Panc1 (cell line): ENCODE measurements around the gene PAWR. TPM values are rescaled to one million over a fixed set of nuclear protein-coding genes. Genes with fewer than 3 reads are reported as not detected.

Source experiments
- ATAC-seq: fragments of 200-7000 bp; cut with Tn5 transposase; 2 replicates; pipeline ENCODE4 v1.9.1; 2020; ENCODE audit warnings: mild to moderate bottlenecking, moderate library complexity
- BruUV-seq: library from RNA; stranded (reverse); fragments of 400-500 nt; replicated peaks from 2 replicates; lab custom pipeline; 2021; lab: Mats Ljungman, UMichigan
- CTCF ChIA-PET: fragments of 300-600 bp; sonication (Branson Sonifier 250); formaldehyde crosslinking; loops from one replicate; lab custom pipeline; 2022; ENCODE audit warnings: antibody characterized with exemption; lab: Charles Lee
- POLR2A ChIA-PET: fragments of 300-600 bp; sonication (Branson Sonifier 250); formaldehyde crosslinking; loops from one replicate; lab custom pipeline; 2022; ENCODE audit warnings: antibody characterized with exemption; lab: Charles Lee
- DNase-seq: peaks from one replicate; pipeline ENCODE4 v3.0.0-alpha.2; 2010; ENCODE audit warnings: low read depth, low spot score
- H3K27ac ChIP-seq: 2 replicates; pipeline ENCODE4 v1.5.1; 2011; ENCODE audit warnings: mild to moderate bottlenecking, low read length, inconsistent platforms
- H3K27me3 ChIP-seq: fragments of 200-500 bp; sonication (Bioruptor generic); 2 replicates; pipeline ENCODE4 v1.6.0; 2014; ENCODE audit warnings: low read length, inconsistent platforms; ENCODE audit not compliant: control insufficient read depth, insufficient read depth
- H3K36me3 ChIP-seq: fragments of 200-500 bp; sonication (Bioruptor generic); 2 replicates; pipeline ENCODE4 v1.5.1; 2014; ENCODE audit warnings: inconsistent platforms, mild to moderate bottlenecking, low read length, moderate library complexity; ENCODE audit not compliant: control insufficient read depth, insufficient read depth
- H3K4me1 ChIP-seq: 2 replicates; pipeline ENCODE4 v1.5.1; 2011; ENCODE audit warnings: inconsistent platforms, mild to moderate bottlenecking, low read length, moderate library complexity; ENCODE audit not compliant: control insufficient read depth, insufficient read depth
- H3K4me3 ChIP-seq, 2 experiments: 2 replicates each; pipeline ENCODE4 v1.5.1; 2011 to 2012; ENCODE audit warnings: low read depth in 2 of 2, low read length in 2 of 2, mild to moderate bottlenecking in 2 of 2, inconsistent platforms in 1 of 2, moderate library complexity in 1 of 2
- H3K9me3 ChIP-seq: fragments of 200-500 bp; sonication (Bioruptor generic); 2 replicates; pipeline ENCODE4 v1.5.1; 2014; ENCODE audit warnings: low read depth, mild to moderate bottlenecking, inconsistent platforms, low read length, moderate library complexity; ENCODE audit not compliant: control insufficient read depth, insufficient read depth
- CTCF ChIP-seq: fragments of 450-650 bp; IDR thresholded peaks from 2 replicates; pipeline ENCODE4 v1.5.1; 2017; ENCODE audit warnings: mild to moderate bottlenecking
- POLR2AphosphoS5 ChIP-seq: IDR thresholded peaks from 2 replicates; pipeline ENCODE4 v1.6.1; 2012; ENCODE audit warnings: mild to moderate bottlenecking, low read depth, low read length, moderate library complexity
- REST ChIP-seq, 2 experiments: IDR thresholded peaks; 2 replicates each; pipeline ENCODE4 v1.6.1; 2011 to 2012; ENCODE audit warnings: low read depth in 2 of 2, control low read depth in 1 of 2, low read length in 1 of 2, mild to moderate bottlenecking in 1 of 2, moderate library complexity in 1 of 2; ENCODE audit not compliant: insufficient read depth in 1 of 2
- SIN3A ChIP-seq: IDR thresholded peaks from 2 replicates; pipeline ENCODE4 v1.6.1; 2012; ENCODE audit warnings: low read depth, mild to moderate bottlenecking, low read length, moderate library complexity, borderline replicate concordance; ENCODE audit not compliant: insufficient read depth
- TCF7L2 ChIP-seq: IDR thresholded peaks from 2 replicates; pipeline ENCODE4 v1.6.1; 2011; ENCODE audit warnings: mild to moderate bottlenecking, low read depth, low read length, inconsistent platforms
- in situ Hi-C: cut with HindIII; loops from 2 replicates; pipeline ENCODE4 v1.10.0; 2016; ENCODE audit warnings: low sequenced_read_pairs, low pct_unique_long_range_greater_than_20kb
- intact Hi-C: fragments of 100-400 bp; cut with micrococcal nuclease; formaldehyde crosslinking; loops from one replicate; pipeline ENCODE4 v1.10.0; 2022; ENCODE audit not compliant: unreplicated experiment
- total RNA-seq: library from RNA; stranded (reverse); gene quantifications from one replicate; pipeline ENCODE4 v1.2.1, GENCODE V29; 2021; ENCODE audit not compliant: unreplicated experiment

The PAWR gene
- total RNA-seq, 1 experiment from 2014 or later, result 142 TPM

- no peak for ATAC-seq
- Histone ChIP-seq H3K36me3 (peaks cover 6% of the 10 kb centered on the region; the same call in 1 of the 2 replicates), H3K4me3 (no peak overlapping the region), H3K9me3 (no peaks in the 10 kb centered on the region), H3K27ac (peak overlapping the region; percentile 31; the same call in 1 of the 2 replicates), H3K27me3 (no peaks in the 10 kb centered on the region), H3K4me1 (peaks cover 26% of the 10 kb centered on the region)
- in situ Hi-C loops, result no loop called here
- no TSS peak for BruUV-seq
- no peak for TF ChIP-seq REST (IDR thresholded peaks at IDR 0.05; ENCODE audit: insufficient read depth in 1 of 2, low read depth in 2 of 2, low read length in 1 of 2)
- TF ChIP-seq SIN3A, result no peak
- TF ChIP-seq POLR2AphosphoS5, result no peak
- no peak for TF ChIP-seq TCF7L2
- no peak for TF ChIP-seq CTCF
- intact Hi-C loops, result no loop called here
- ChIA-PET CTCF (no interaction called here), POLR2A (no interaction called here)
- DNase-seq, result no peak
These were observed 22.7 kb downstream of the PAWR start for GRCh38 chr12:79668113-79668512.

GRCh38 chr12:79665212-79665887 is 25.4 kb downstream of the PAWR start:
- intact Hi-C loops, result no loop called here
- Histone ChIP-seq H3K4me3 (no peak overlapping the region), H3K27ac (peak overlapping the region; percentile 73), H3K36me3 (peaks cover 6% of the 10 kb centered on the region; the same call in 1 of the 2 replicates), H3K27me3 (no peaks in the 10 kb centered on the region), H3K4me1 (peaks cover 49% of the 10 kb centered on the region), H3K9me3 (no peaks in the 10 kb centered on the region)
- DNase-seq (no peak), ATAC-seq (no peak)
- ChIA-PET CTCF (no interaction called here), POLR2A (interaction anchor here (0.7 kb wide), 1 partner anchor 602 kb away, joined by 3 read pairs; no protein-coding TSS in a partner anchor)
- BruUV-seq, result no TSS peak
- in situ Hi-C loops, result no loop called here
- peak; percentile 78 for TF ChIP-seq TCF7L2
- no peak for TF ChIP-seq REST (IDR thresholded peaks at IDR 0.05; ENCODE audit: insufficient read depth in 1 of 2, low read depth in 2 of 2, low read length in 1 of 2)
- no peak for TF ChIP-seq CTCF
